ENCODE measurements around the gene ZDHHC14.

The ZDHHC14 gene

DNA sequence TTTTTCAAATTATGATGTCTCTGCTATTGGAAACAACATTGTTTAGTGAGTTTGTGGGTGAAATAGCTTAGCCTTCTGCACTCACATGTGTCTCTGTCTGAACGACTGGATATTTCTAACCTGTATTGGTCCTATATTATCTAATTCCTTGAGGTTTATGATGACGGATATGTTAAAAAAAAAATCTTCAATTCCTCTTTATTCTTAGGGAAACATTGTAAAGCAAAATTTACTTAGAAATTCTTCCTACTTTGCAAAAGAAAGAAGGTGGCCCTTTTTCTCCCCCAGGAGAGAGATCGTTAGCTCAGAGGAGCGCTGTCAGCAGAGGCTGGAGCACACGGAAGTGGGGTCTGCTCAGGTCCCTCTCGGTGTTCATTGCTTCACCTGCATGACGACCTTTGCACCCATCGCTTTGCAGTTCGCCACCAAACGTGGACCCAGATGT is 149.8 kb downstream of the ZDHHC14 start:
- TF ChIP-seq TOX (CRISPR knock-in tag; IDR thresholded peaks at IDR 0.05; ENCODE audit: borderline replicate concordance) = no peak
- no peak for TF ChIP-seq ZFP30 (CRISPR knock-in tag; IDR thresholded peaks at IDR 0.05)
- no peak for ATAC-seq

DNA sequence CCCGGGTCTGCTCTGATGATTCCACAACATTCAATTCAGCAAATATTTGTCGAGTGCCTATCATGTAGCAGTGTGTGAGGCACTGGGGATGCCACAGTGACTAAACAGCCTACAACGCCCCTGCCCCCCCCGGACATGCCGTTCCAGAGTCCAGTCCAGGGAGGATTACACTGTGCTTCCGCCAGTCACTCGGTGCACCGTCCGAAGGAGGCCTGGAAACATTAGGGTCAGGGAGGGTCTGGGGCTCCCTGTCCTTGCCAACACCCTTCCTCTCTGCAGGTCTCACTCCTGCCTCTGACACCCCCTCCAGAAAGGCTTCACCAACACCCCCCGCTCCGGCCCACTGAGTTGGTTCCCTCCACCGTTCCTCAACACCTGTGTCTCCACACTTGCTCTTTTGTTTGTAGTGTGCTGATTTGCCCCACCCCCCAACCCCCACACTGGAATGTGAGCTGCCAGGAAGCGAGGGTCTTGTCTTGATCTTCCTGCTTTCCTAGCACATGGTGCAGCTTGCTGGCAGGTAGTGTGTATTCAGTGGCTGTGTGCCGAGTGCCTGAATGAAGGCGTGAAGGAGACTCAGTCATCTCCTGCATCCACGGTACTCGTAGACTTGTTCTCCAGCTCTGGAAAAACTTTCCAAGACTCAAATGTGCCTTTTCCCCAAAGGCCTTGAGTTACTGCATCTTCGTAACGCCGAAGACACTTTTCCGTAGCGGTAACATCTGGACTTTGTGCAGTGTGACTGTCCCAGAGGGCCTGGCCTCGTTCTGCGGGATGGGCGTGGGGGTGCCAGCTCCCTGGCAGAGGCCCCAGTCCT is 150.4 kb downstream of the ZDHHC14 start:
- TF ChIP-seq TCF4 (CRISPR knock-in tag; IDR thresholded peaks at IDR 0.05; ENCODE audit: borderline replicate concordance) (no peak), TOX (CRISPR knock-in tag; IDR thresholded peaks at IDR 0.05; ENCODE audit: borderline replicate concordance) (no peak), ISL1 (CRISPR knock-in tag; IDR thresholded peaks at IDR 0.05) (no peak), CSDC2 (CRISPR knock-in tag; IDR thresholded peaks at IDR 0.05) (no peak), ZFP3 (CRISPR knock-in tag; IDR thresholded peaks at IDR 0.05) (no peak), GLIS3 (CRISPR knock-in tag; IDR thresholded peaks at IDR 0.05) (no peak), BACH2 (CRISPR knock-in tag; IDR thresholded peaks at IDR 0.05; ENCODE audit: borderline replicate concordance) (no peak), ZFP30 (CRISPR knock-in tag; IDR thresholded peaks at IDR 0.05) (no peak), ARNTL (CRISPR knock-in tag; IDR thresholded peaks at IDR 0.05; ENCODE audit: borderline replicate concordance, low read depth) (no peak), RARB (CRISPR knock-in tag; IDR thresholded peaks at IDR 0.05) (no peak), PPARA (CRISPR knock-in tag; IDR thresholded peaks at IDR 0.05; ENCODE audit: borderline replicate concordance) (no peak), ZNF70 (CRISPR knock-in tag; IDR thresholded peaks at IDR 0.05) (no peak), ZNF8 (CRISPR knock-in tag; IDR thresholded peaks at IDR 0.05) (no peak)
- TF ChIP-seq, protein P1, sequence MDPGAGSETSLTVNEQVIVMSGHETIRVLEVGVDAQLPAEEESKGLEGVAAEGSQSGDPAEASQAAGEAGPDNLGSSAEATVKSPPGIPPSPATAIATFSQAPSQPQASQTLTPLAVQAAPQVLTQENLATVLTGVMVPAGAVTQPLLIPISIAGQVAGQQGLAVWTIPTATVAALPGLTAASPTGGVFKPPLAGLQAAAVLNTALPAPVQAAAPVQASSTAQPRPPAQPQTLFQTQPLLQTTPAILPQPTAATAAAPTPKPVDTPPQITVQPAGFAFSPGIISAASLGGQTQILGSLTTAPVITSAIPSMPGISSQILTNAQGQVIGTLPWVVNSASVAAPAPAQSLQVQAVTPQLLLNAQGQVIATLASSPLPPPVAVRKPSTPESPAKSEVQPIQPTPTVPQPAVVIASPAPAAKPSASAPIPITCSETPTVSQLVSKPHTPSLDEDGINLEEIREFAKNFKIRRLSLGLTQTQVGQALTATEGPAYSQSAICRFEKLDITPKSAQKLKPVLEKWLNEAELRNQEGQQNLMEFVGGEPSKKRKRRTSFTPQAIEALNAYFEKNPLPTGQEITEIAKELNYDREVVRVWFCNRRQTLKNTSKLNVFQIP (CRISPR knock-in tag; IDR thresholded peaks at IDR 0.05; ENCODE audit: borderline replicate concordance, low read depth) = no peak
- TF ChIP-seq, protein P2, sequence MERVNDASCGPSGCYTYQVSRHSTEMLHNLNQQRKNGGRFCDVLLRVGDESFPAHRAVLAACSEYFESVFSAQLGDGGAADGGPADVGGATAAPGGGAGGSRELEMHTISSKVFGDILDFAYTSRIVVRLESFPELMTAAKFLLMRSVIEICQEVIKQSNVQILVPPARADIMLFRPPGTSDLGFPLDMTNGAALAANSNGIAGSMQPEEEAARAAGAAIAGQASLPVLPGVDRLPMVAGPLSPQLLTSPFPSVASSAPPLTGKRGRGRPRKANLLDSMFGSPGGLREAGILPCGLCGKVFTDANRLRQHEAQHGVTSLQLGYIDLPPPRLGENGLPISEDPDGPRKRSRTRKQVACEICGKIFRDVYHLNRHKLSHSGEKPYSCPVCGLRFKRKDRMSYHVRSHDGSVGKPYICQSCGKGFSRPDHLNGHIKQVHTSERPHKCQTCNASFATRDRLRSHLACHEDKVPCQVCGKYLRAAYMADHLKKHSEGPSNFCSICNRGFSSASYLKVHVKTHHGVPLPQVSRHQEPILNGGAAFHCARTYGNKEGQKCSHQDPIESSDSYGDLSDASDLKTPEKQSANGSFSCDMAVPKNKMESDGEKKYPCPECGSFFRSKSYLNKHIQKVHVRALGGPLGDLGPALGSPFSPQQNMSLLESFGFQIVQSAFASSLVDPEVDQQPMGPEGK (CRISPR knock-in tag; IDR thresholded peaks at IDR 0.05; ENCODE audit: borderline replicate concordance) = no peak
- TF ChIP-seq, protein P3, sequence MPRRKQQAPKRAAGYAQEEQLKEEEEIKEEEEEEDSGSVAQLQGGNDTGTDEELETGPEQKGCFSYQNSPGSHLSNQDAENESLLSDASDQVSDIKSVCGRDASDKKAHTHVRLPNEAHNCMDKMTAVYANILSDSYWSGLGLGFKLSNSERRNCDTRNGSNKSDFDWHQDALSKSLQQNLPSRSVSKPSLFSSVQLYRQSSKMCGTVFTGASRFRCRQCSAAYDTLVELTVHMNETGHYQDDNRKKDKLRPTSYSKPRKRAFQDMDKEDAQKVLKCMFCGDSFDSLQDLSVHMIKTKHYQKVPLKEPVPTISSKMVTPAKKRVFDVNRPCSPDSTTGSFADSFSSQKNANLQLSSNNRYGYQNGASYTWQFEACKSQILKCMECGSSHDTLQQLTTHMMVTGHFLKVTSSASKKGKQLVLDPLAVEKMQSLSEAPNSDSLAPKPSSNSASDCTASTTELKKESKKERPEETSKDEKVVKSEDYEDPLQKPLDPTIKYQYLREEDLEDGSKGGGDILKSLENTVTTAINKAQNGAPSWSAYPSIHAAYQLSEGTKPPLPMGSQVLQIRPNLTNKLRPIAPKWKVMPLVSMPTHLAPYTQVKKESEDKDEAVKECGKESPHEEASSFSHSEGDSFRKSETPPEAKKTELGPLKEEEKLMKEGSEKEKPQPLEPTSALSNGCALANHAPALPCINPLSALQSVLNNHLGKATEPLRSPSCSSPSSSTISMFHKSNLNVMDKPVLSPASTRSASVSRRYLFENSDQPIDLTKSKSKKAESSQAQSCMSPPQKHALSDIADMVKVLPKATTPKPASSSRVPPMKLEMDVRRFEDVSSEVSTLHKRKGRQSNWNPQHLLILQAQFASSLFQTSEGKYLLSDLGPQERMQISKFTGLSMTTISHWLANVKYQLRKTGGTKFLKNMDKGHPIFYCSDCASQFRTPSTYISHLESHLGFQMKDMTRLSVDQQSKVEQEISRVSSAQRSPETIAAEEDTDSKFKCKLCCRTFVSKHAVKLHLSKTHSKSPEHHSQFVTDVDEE (CRISPR knock-in tag; IDR thresholded peaks at IDR 0.05) = no peak
- TF ChIP-seq, protein P4, sequence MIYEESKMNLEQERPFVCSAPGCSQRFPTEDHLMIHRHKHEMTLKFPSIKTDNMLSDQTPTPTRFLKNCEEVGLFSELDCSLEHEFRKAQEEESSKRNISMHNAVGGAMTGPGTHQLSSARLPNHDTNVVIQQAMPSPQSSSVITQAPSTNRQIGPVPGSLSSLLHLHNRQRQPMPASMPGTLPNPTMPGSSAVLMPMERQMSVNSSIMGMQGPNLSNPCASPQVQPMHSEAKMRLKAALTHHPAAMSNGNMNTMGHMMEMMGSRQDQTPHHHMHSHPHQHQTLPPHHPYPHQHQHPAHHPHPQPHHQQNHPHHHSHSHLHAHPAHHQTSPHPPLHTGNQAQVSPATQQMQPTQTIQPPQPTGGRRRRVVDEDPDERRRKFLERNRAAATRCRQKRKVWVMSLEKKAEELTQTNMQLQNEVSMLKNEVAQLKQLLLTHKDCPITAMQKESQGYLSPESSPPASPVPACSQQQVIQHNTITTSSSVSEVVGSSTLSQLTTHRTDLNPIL (CRISPR knock-in tag; IDR thresholded peaks at IDR 0.05; ENCODE audit: low read depth) = no peak
- TF ChIP-seq, protein P5, sequence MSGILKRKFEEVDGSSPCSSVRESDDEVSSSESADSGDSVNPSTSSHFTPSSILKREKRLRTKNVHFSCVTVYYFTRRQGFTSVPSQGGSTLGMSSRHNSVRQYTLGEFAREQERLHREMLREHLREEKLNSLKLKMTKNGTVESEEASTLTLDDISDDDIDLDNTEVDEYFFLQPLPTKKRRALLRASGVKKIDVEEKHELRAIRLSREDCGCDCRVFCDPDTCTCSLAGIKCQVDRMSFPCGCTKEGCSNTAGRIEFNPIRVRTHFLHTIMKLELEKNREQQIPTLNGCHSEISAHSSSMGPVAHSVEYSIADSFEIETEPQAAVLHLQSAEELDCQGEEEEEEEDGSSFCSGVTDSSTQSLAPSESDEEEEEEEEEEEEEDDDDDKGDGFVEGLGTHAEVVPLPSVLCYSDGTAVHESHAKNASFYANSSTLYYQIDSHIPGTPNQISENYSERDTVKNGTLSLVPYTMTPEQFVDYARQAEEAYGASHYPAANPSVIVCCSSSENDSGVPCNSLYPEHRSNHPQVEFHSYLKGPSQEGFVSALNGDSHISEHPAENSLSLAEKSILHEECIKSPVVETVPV (CRISPR knock-in tag; IDR thresholded peaks at IDR 0.05) = no peak
- no peak for ATAC-seq

DNA sequence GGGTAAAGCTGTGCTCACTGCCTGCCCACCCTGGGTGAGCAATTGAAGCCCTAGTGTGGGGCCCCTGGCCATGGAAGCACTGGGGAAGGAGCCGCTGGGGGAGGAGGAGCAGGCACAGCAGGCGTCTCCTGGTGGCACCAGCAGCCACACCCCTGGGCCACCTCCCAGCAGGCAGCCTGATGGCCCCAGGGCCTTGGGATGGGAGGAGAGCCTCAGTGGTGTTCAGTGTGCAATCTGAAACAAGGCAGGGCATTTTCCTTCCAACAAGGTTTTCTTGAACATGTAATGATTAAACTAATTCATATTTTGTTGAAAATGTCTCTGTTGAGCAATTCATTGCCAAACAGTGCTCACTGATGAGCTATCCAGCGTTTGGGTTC is 151.0 kb downstream of the ZDHHC14 start:
- no peak for ATAC-seq

More for the DNA sequence above, 151.0 kb downstream of the ZDHHC14 start:
- no peak for TF ChIP-seq ZFP30 (CRISPR knock-in tag; IDR thresholded peaks at IDR 0.05)
- no peak for TF ChIP-seq ZC3H10 (CRISPR knock-in tag; IDR thresholded peaks at IDR 0.05)
- no peak for TF ChIP-seq TCF4 (CRISPR knock-in tag; IDR thresholded peaks at IDR 0.05; ENCODE audit: borderline replicate concordance)

Data from SK-N-SH treated with all-trans-retinoic acid at 6 μM for 48 hours (cell line).